Caco-2 (cell line): ENCODE data around the gene RFX7. TPM values are rescaled to one million over a fixed set of nuclear protein-coding genes. Genes with fewer than 3 reads are reported as not detected.
"Not testable (repeated sequence)": the region's sequence is repeated elsewhere in the genome, so short reads cannot be mapped to it uniquely, and the experiment has no call there.

Experiments used
- BruUV-seq: library from RNA; stranded (reverse); fragments of 400-500 nt; replicated peaks from 2 replicates; lab custom pipeline; 2021; lab: Mats Ljungman, UMichigan
- CTCF ChIA-PET: fragments of 300-600 bp; sonication (Branson Sonifier 250); formaldehyde crosslinking; loops from one replicate; lab custom pipeline; 2022; ENCODE audit warnings: antibody characterized with exemption; lab: Charles Lee
- POLR2A ChIA-PET: fragments of 300-600 bp; sonication (Branson Sonifier 250); formaldehyde crosslinking; loops from one replicate; lab custom pipeline; 2022; ENCODE audit warnings: antibody characterized with exemption; lab: Charles Lee
- DNase-seq, 2 experiments: peaks; one replicate each; pipeline versions ENCODE4 v3.0.0 to v3.0.0-alpha.2; 2020 to 2022
- H3K27me3 ChIP-seq: replicated peaks from 2 replicates; pipeline ENCODE4 v1.6.0; 2011; ENCODE audit warnings: low read length; ENCODE audit not compliant: control insufficient read depth, insufficient read depth
- H3K36me3 ChIP-seq: 2 replicates; pipeline ENCODE4 v1.5.1; 2011; ENCODE audit warnings: low read length; ENCODE audit not compliant: control insufficient read depth, insufficient read depth
- H3K4me1 ChIP-seq: fragments of 250-450 bp; sonication (Bioruptor Pico); 2 replicates; pipeline ENCODE4 v1.5.1; 2020; ENCODE audit warnings: mild to moderate bottlenecking
- H3K4me3 ChIP-seq: 2 replicates; pipeline ENCODE4 v1.5.1; 2011; ENCODE audit warnings: low read depth, mild to moderate bottlenecking, control low read depth, low read length
- H3K9me3 ChIP-seq: fragments of 250-450 bp; sonication (Bioruptor Pico); 2 replicates; pipeline ENCODE4 v1.5.1; 2020; ENCODE audit warnings: mild to moderate bottlenecking, moderate library complexity
- H3K27ac Mint-ChIP-seq: one replicate; pipeline ENCODE4 v1.8.0; 2022; ENCODE audit warnings: mixed read lengths; ENCODE audit not compliant: unreplicated experiment
- H3K27me3 Mint-ChIP-seq: one replicate; pipeline ENCODE4 v1.8.0; 2022; ENCODE audit warnings: mixed read lengths; ENCODE audit not compliant: insufficient read depth, unreplicated experiment
- H3K36me3 Mint-ChIP-seq: one replicate; pipeline ENCODE4 v1.8.0; 2022; ENCODE audit warnings: mild to moderate bottlenecking, mixed read lengths; ENCODE audit not compliant: insufficient read depth, unreplicated experiment
- H3K4me1 Mint-ChIP-seq: one replicate; pipeline ENCODE4 v1.8.0; 2022; ENCODE audit warnings: low read depth, mixed read lengths; ENCODE audit not compliant: unreplicated experiment
- H3K4me3 Mint-ChIP-seq: one replicate; pipeline ENCODE4 v1.8.0; 2022; ENCODE audit warnings: mild to moderate bottlenecking, moderate library complexity, mixed read lengths; ENCODE audit not compliant: unreplicated experiment
- H3K9me3 Mint-ChIP-seq: one replicate; pipeline ENCODE4 v1.8.0; 2022; ENCODE audit warnings: mixed read lengths; ENCODE audit not compliant: unreplicated experiment
- intact Hi-C: fragments of 100-400 bp; cut with micrococcal nuclease; formaldehyde crosslinking; loops from one replicate; pipeline ENCODE4 v1.10.0; 2022; ENCODE audit not compliant: unreplicated experiment
- total RNA-seq: library from RNA; stranded (reverse); gene quantifications from 2 replicates; pipeline ENCODE4 v1.2.3, GENCODE V29; 2022
- TF ChIP-seq, protein P1 (sequence below), 2 experiments: fragments of 200-600 bp in 1 of 2; IDR thresholded peaks; 1 replicate in 1 of 2; 2 replicates in 1 of 2; pipeline versions ENCODE4 v1.5.1 to v1.8.0; 2011 to 2022; ENCODE audit warnings: antibody characterized with exemption in 1 of 2, control low read depth in 1 of 2, inconsistent platforms in 1 of 2, low read depth in 1 of 2, low read length in 1 of 2, mild to moderate bottlenecking in 1 of 2, moderate library complexity in 1 of 2; ENCODE audit not compliant: insufficient read depth in 1 of 2, severe bottlenecking in 1 of 2, unreplicated experiment in 1 of 2

RFX7 gene
- total RNA-seq, 1 experiment from 2014 or later = 8.7 TPM

DNA sequence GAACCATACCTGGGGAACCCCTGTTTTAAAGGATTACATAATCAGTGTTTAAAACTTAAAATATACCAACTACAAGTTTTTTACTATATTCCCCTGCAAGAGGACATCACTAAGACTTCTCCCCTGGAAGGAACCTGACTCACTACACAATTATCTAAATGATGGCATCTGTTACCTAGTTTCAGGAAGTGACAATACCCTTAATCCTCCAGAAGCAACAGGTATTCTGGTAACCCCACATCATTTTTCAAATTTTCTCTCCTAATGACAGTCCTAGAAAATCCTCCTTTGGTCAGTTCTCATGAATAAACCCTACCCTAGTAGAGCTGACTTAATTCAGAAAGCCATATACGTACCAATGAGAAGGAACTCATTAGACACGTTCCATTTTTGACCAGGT lies 78.4 kb downstream of the RFX7 start:
- H3K4me3 ChIP-seq = no peak overlapping the region
- Mint-ChIP-seq H3K9me3 (no peaks in the 10 kb centered on the region), H3K27ac (no peak overlapping the region), H3K4me1 (no peaks in the 10 kb centered on the region), H3K27me3 (no peaks in the 10 kb centered on the region), H3K36me3 (no peaks in the 10 kb centered on the region), H3K4me3 (no peak overlapping the region)
- ChIA-PET CTCF (no interaction called here), POLR2A (no interaction called here)
- no TSS peak for BruUV-seq
- no peak for DNase-seq
- TF ChIP-seq, protein P1, sequence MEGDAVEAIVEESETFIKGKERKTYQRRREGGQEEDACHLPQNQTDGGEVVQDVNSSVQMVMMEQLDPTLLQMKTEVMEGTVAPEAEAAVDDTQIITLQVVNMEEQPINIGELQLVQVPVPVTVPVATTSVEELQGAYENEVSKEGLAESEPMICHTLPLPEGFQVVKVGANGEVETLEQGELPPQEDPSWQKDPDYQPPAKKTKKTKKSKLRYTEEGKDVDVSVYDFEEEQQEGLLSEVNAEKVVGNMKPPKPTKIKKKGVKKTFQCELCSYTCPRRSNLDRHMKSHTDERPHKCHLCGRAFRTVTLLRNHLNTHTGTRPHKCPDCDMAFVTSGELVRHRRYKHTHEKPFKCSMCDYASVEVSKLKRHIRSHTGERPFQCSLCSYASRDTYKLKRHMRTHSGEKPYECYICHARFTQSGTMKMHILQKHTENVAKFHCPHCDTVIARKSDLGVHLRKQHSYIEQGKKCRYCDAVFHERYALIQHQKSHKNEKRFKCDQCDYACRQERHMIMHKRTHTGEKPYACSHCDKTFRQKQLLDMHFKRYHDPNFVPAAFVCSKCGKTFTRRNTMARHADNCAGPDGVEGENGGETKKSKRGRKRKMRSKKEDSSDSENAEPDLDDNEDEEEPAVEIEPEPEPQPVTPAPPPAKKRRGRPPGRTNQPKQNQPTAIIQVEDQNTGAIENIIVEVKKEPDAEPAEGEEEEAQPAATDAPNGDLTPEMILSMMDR (IDR thresholded peaks at IDR 0.05; ENCODE audit: insufficient read depth in 1 of 2, low read depth in 1 of 2, low read length in 1 of 2, severe bottlenecking in 1 of 2, unreplicated experiment in 1 of 2) = no peak
- no peaks in the 10 kb centered on the region for H3K9me3 ChIP-seq
- no peaks in the 10 kb centered on the region for H3K36me3 ChIP-seq
- intact Hi-C loops = no loop called here
- no peaks in the 10 kb centered on the region for H3K4me1 ChIP-seq
- H3K27me3 ChIP-seq = no peaks in the 10 kb centered on the region

DNA sequence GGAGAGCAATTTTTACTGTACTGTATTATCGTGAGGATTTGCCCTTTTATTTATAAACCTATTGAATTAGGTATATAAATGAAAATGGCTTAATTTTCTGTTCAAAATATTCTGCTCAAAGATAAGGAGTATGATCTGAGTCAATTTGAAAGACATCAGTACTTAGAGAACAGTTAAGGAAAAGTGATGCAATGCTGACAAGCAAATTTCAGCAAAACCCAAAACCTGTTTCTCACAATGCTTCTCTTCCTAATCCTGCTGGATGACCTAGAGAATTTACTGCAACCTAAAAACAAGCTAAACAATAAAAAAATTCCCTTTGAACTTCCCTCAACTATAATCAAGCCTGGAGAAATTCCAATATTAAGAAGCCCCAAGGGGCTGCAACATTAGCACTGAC lies 82.7 kb downstream of the RFX7 start:
- ChIA-PET POLR2A (no interaction called here), CTCF (no interaction called here)
- DNase-seq = no peak
- no peaks in the 10 kb centered on the region for H3K4me1 Mint-ChIP-seq
- no peak overlapping the region for H3K4me3 Mint-ChIP-seq
- Histone ChIP-seq H3K9me3 (no peaks in the 10 kb centered on the region), H3K4me1 (no peaks in the 10 kb centered on the region), H3K27me3 (no peaks in the 10 kb centered on the region), H3K4me3 (no peak overlapping the region), H3K36me3 (no peaks in the 10 kb centered on the region)
- no peak overlapping the region for H3K27ac Mint-ChIP-seq
- no peaks in the 10 kb centered on the region for H3K27me3 Mint-ChIP-seq
- TF ChIP-seq, protein P1 (IDR thresholded peaks at IDR 0.05; ENCODE audit: insufficient read depth in 1 of 2, low read depth in 1 of 2, low read length in 1 of 2, severe bottlenecking in 1 of 2, unreplicated experiment in 1 of 2) = no peak
- H3K9me3 Mint-ChIP-seq = no peaks in the 10 kb centered on the region
- intact Hi-C loops = no loop called here
- no peaks in the 10 kb centered on the region for H3K36me3 Mint-ChIP-seq
- BruUV-seq = no TSS peak

DNA sequence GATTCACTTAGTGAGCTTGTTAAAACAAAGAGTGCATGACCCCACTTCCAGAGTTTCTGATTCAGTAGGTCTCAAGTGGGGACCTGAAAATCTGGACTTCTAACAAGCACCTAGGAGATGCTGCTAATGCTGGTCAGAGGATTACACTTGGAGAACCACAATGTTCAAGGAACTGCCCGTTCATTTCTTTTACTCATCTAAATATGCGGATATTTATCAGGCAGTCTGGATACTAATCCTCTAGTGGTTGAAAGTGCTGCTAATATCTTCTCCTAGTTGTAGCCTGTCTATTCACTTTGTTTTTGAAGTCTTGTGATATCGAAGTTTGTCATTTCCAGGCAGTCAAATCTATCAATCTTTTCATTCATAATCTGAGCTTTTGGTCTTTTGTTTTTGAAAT lies 86.8 kb downstream of the RFX7 start:
- Histone ChIP-seq H3K9me3 (no peaks in the 10 kb centered on the region), H3K4me1 (no peaks in the 10 kb centered on the region), H3K4me3 (no peak overlapping the region), H3K27me3 (no peaks in the 10 kb centered on the region), H3K36me3 (no peaks in the 10 kb centered on the region)
- H3K36me3 Mint-ChIP-seq = no peaks in the 10 kb centered on the region
- ChIA-PET POLR2A (no interaction called here), CTCF (no interaction called here)
- H3K9me3 Mint-ChIP-seq = peaks cover 12% of the 10 kb centered on the region
- no peaks in the 10 kb centered on the region for H3K4me1 Mint-ChIP-seq
- intact Hi-C loops = no loop called here
- TF ChIP-seq, protein P1 (IDR thresholded peaks at IDR 0.05; ENCODE audit: insufficient read depth in 1 of 2, low read depth in 1 of 2, low read length in 1 of 2, severe bottlenecking in 1 of 2, unreplicated experiment in 1 of 2) = no peak
- H3K4me3 Mint-ChIP-seq = no peak overlapping the region
- no peaks in the 10 kb centered on the region for H3K27me3 Mint-ChIP-seq
- no peak overlapping the region for H3K27ac Mint-ChIP-seq
- no TSS peak for BruUV-seq
- no peak for DNase-seq

DNA sequence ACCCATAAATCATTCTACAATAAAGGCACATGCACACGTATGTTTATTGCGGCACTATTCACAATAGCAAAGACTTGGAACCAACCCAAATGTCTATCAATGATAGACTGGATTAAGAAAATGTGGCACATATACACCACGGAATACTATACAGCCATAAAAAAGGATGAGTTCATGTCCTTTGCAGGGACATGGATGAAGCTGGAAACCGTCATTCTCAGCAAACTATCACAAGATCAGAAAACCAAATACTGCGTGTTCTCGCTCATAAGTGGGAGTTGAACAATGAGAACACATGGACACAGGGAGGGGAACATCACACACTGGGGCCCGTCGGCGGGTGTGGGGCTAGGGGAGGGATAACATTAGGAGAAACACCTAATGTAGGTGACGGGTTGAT lies 88.4 kb downstream of the RFX7 start:
- H3K36me3 Mint-ChIP-seq, BruUV-seq, DNase-seq, POLR2A ChIA-PET, H3K27ac Mint-ChIP-seq, H3K27me3 ChIP-seq, H3K9me3 ChIP-seq, H3K36me3 ChIP-seq, intact Hi-C loops, CTCF ChIA-PET, H3K27me3 Mint-ChIP-seq, H3K4me1 Mint-ChIP-seq, H3K4me1 ChIP-seq, H3K4me3 ChIP-seq, H3K4me3 Mint-ChIP-seq: not testable (repeated sequence)
- H3K9me3 Mint-ChIP-seq = peaks cover 12% of the 10 kb centered on the region

DNA sequence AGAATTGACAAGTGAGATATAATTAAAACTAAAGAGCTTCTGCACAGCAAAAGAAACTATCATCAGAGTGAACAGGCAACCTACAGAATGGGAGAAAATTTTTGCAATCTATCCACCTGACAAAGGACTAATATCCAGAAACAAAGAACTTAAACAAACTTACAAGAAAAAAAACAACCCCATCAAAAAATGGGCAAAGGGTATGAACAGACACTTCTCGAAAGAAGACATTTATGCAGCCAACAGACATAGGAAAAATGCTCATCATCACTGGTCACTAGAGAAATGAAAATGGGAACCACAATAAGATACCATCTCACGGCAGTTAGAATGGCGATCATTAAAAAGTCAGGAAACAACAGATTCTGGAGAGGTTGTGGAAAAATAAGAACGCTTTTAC lies 88.9 kb downstream of the RFX7 start:
- peaks cover 12% of the 10 kb centered on the region for H3K9me3 Mint-ChIP-seq
- H3K27me3 Mint-ChIP-seq, intact Hi-C loops, H3K27me3 ChIP-seq, H3K9me3 ChIP-seq, H3K4me3 Mint-ChIP-seq, H3K4me3 ChIP-seq, H3K27ac Mint-ChIP-seq, H3K4me1 Mint-ChIP-seq, H3K4me1 ChIP-seq, DNase-seq, H3K36me3 ChIP-seq, POLR2A ChIA-PET, CTCF ChIA-PET, BruUV-seq, H3K36me3 Mint-ChIP-seq: not testable (repeated sequence)
